GM20000 (cell line): ENCODE data around the gene MFSD8.
"Not testable (repeated sequence)": the region's sequence is repeated elsewhere in the genome, so short reads cannot be mapped to it uniquely, and the experiment has no call there.

Experiments used
- DNase-seq: peaks from one replicate; pipeline ENCODE4 v3.0.0; 2012; ENCODE audit warnings: low spot score
- CTCF ChIP-seq: IDR thresholded peaks from 2 replicates; pipeline ENCODE4 v1.5.1; 2012; ENCODE audit warnings: mild to moderate bottlenecking, control low read depth; ENCODE audit errors: extremely low read depth, missing control alignments

The MFSD8 gene

GRCh38 chr4:127965803-127966175, 816 bp upstream of the MFSD8 start:
- TF ChIP-seq CTCF: no peak
- DNase-seq: peak; percentile 66

GRCh38 chr4:127964426-127965061, 429 bp downstream of the MFSD8 start:
- not testable (repeated sequence) for DNase-seq

GRCh38 chr4:127963633-127964398, 1.2 kb downstream of the MFSD8 start:
- not testable (repeated sequence) for DNase-seq

- no peak for DNase-seq
- no peak for TF ChIP-seq CTCF
Measured at GRCh38 chr4:127959794-127960193, 5.2 kb downstream of the MFSD8 start.

- TF ChIP-seq CTCF: no peak
- DNase-seq: no peak
Measured at GRCh38 chr4:127957105-127957504, 7.9 kb downstream of the MFSD8 start.

GRCh38 chr4:127936974-127937373, 28.0 kb downstream of the MFSD8 start:
- no peak for DNase-seq
- TF ChIP-seq CTCF: no peak

- not testable (repeated sequence) for DNase-seq
Measured at GRCh38 chr4:127931836-127932235, 33.1 kb downstream of the MFSD8 start.

- TF ChIP-seq CTCF: no peak
- no peak for DNase-seq
Measured at GRCh38 chr4:127930175-127930574, 34.8 kb downstream of the MFSD8 start.

GRCh38 chr4:127925720-127926119, 39.3 kb downstream of the MFSD8 start:
- DNase-seq: not testable (repeated sequence)
